ENCODE data around the gene AKAP7.

AKAP7 gene

DNA sequence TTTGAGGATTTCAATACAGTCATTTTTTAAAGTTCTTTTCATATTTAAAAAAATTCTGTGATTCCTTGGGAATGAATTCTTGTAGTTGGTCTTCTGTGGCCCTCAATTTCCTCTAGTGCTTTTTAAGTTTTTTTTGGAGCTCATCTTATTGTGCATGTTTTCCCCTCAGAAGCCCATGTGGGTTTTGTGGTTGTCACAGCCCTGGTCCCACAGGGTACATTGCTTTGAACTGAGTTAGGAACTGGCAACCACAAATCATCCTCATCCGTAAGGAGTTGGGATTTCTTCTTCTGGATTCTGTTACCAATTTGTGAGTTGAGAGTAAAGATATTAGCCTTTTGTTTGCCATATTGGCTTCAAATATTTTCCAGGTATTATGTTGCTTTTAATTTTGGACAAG, 89.9 kb downstream of the AKAP7 start:
- TF ChIP-seq, protein P1, sequence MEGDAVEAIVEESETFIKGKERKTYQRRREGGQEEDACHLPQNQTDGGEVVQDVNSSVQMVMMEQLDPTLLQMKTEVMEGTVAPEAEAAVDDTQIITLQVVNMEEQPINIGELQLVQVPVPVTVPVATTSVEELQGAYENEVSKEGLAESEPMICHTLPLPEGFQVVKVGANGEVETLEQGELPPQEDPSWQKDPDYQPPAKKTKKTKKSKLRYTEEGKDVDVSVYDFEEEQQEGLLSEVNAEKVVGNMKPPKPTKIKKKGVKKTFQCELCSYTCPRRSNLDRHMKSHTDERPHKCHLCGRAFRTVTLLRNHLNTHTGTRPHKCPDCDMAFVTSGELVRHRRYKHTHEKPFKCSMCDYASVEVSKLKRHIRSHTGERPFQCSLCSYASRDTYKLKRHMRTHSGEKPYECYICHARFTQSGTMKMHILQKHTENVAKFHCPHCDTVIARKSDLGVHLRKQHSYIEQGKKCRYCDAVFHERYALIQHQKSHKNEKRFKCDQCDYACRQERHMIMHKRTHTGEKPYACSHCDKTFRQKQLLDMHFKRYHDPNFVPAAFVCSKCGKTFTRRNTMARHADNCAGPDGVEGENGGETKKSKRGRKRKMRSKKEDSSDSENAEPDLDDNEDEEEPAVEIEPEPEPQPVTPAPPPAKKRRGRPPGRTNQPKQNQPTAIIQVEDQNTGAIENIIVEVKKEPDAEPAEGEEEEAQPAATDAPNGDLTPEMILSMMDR (IDR thresholded peaks at IDR 0.05; ENCODE audit: borderline replicate concordance, control extremely low read depth, extremely low read depth, insufficient read depth, missing control alignments): no peak
- in situ Hi-C loops (cut with MboI; ENCODE audit: low sequenced_read_pairs, unreplicated experiment): no loop called here
- no peak for DNase-seq (ENCODE audit: low spot score)

DNA sequence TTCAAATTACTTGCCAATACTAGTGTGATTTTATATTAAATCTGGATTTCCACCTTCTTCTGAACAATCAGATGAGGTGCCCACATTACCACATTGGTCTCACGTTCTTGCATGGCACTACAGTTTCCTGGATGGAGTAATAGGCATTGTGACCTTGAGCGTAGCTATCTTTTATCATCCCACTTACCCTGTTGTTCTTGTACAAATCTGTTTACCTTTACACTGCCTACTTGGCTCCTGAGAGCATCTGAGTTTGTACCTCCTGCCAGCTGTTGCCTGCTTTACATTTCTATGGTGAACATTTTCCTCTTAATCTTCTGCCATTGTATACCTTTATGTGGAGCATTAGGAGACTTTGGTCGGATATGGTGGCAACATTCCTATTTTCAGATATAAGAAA, 90.7 kb downstream of the AKAP7 start:
- no peak for DNase-seq (ENCODE audit: low spot score)
- TF ChIP-seq, protein P1 (IDR thresholded peaks at IDR 0.05; ENCODE audit: borderline replicate concordance, control extremely low read depth, extremely low read depth, insufficient read depth, missing control alignments): no peak
- in situ Hi-C loops (cut with MboI; ENCODE audit: low sequenced_read_pairs, unreplicated experiment): no loop called here

DNA sequence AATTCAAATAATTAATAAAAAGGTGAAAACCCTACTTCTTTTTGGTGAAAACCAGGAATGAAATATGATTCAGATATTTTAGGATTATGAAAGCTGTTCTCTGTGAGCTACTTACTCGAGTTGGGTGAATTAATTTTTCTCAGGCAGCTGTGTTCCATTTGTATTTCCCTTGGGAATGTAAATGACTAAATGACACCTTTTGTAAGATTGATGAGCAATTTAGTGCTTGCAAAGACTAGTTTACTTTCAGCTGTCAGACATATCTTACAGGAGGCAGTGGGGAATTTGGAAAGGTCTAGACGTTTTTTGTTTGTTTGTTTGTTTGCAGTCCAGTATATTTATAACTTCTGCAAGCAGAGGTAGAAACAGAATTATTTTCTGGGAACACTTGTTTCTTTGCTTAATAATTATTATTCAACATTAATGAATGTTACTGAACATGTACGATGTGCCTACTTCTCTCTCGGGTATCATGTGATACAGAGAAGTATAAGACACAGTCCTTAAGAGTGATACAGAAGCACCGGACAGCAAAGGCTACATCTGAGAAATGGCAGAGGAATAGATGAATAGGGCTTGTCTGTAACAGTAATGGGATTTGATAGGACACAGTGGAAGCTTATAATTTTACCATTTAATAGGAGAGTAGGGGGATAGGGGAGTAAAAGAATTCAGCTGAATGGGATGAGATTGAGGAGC, 91.3 kb downstream of the AKAP7 start:
- TF ChIP-seq, protein P1 (IDR thresholded peaks at IDR 0.05; ENCODE audit: borderline replicate concordance, control extremely low read depth, extremely low read depth, insufficient read depth, missing control alignments): no peak
- in situ Hi-C loops (cut with MboI; ENCODE audit: low sequenced_read_pairs, unreplicated experiment): no loop called here
- DNase-seq (ENCODE audit: low spot score): no peak

DNA sequence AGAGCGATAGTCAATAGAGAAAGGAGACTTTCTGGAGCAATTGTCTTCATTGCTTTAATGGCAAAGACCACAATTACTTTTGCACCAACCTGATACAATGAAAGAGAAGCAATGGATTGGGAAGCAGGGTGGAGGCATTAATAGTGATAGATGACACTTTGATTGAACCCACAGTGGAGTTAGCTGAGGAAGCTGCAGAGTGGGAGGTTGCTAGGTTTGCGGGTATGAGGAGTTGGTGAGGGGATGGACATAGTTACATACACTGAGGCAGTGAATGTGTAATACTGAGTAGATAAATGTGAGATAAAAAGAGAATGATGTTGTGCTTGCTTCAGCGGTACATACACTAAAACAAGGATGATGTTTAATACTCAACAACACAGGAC, 91.9 kb downstream of the AKAP7 start:
- in situ Hi-C loops (cut with MboI; ENCODE audit: low sequenced_read_pairs, unreplicated experiment): no loop called here
- TF ChIP-seq, protein P1 (IDR thresholded peaks at IDR 0.05; ENCODE audit: borderline replicate concordance, control extremely low read depth, extremely low read depth, insufficient read depth, missing control alignments): no peak
- DNase-seq (ENCODE audit: low spot score): no peak

DNA sequence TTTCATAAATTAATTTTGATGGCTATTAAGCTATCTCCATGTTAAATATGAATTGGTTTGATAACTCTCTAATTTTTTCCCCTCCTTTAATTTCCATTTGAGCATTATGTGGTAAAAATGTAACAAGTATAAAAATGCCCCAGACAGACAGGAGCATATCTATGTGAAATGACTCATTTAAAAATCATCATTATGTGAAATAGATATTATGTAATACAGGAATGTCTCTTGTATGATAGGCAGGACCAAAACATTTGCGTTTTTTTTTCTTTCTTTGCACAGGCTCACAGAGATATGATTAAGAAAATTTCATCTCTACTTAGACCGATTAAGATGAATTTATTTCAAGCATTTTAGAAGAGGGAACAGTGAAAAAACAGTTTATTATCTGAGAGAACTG, 95.8 kb downstream of the AKAP7 start:
- in situ Hi-C loops (cut with MboI; ENCODE audit: low sequenced_read_pairs, unreplicated experiment): no loop called here
- DNase-seq (ENCODE audit: low spot score): no peak
- TF ChIP-seq, protein P1 (IDR thresholded peaks at IDR 0.05; ENCODE audit: borderline replicate concordance, control extremely low read depth, extremely low read depth, insufficient read depth, missing control alignments): no peak

DNA sequence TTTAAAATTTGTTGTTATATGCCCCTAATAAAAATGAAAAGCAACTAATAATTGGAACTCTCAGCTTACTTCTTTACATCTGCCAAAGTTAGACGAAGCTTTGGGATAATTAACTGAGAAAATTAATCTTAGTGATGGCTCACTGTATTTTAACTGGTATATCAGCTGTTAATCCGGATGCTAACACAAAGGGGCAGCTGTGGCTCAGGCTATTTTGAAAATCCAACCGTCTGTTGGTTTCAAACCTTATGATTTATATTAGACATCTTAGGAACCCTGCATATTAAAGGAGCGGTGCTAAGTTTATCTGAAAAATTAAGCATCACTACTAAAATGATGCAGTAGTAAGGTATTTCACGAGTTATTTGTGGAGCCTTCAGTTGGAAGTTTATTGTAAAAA, 96.6 kb downstream of the AKAP7 start:
- TF ChIP-seq, protein P1 (IDR thresholded peaks at IDR 0.05; ENCODE audit: borderline replicate concordance, control extremely low read depth, extremely low read depth, insufficient read depth, missing control alignments): no peak
- no peak for DNase-seq (ENCODE audit: low spot score)
- in situ Hi-C loops (cut with MboI; ENCODE audit: low sequenced_read_pairs, unreplicated experiment): no loop called here
